Measurements from ENCODE around the gene NLK.
"Not testable (repeated sequence)": the region's sequence is repeated elsewhere in the genome, so short reads cannot be mapped to it uniquely, and the experiment has no call there.

NLK gene

GRCh38 chr17:28072936-28073533 lies 30.6 kb downstream of the NLK start:
- TF ChIP-seq EZH2phosphoT487 (conservative IDR thresholded peaks at IDR 0.05; ENCODE audit: low read length) = no peak
- TF ChIP-seq, protein P1, sequence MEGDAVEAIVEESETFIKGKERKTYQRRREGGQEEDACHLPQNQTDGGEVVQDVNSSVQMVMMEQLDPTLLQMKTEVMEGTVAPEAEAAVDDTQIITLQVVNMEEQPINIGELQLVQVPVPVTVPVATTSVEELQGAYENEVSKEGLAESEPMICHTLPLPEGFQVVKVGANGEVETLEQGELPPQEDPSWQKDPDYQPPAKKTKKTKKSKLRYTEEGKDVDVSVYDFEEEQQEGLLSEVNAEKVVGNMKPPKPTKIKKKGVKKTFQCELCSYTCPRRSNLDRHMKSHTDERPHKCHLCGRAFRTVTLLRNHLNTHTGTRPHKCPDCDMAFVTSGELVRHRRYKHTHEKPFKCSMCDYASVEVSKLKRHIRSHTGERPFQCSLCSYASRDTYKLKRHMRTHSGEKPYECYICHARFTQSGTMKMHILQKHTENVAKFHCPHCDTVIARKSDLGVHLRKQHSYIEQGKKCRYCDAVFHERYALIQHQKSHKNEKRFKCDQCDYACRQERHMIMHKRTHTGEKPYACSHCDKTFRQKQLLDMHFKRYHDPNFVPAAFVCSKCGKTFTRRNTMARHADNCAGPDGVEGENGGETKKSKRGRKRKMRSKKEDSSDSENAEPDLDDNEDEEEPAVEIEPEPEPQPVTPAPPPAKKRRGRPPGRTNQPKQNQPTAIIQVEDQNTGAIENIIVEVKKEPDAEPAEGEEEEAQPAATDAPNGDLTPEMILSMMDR (IDR thresholded peaks at IDR 0.05; ENCODE audit: insufficient read depth, low read length, poor library complexity, severe bottlenecking) = no peak
- no peaks in the 10 kb centered on the region for H3K9me2 ChIP-seq (replicated peaks; ENCODE audit: insufficient read depth, low read length)
- H4K20me1 ChIP-seq (ENCODE audit: low read depth, low read length) = peaks cover 9% of the 10 kb centered on the region; the same call in 1 of the 2 replicates
- no peaks in the 10 kb centered on the region for H3K27me3 ChIP-seq (ENCODE audit: low read length)
- H3F3A ChIP-seq (ENCODE audit: insufficient read depth) = no peaks in the 10 kb centered on the region
- no peak overlapping the region for H3K27ac ChIP-seq (ENCODE audit: low read depth, low read length)
- H3K4me2 ChIP-seq (ENCODE audit: low read depth, low read length, poor library complexity, severe bottlenecking) = no peak overlapping the region
- peaks cover 44% of the 10 kb centered on the region for H3K79me2 ChIP-seq (ENCODE audit: insufficient read depth, low read length)
- H3K36me3 ChIP-seq (ENCODE audit: low read length) = no peaks in the 10 kb centered on the region
- H3K4me3 ChIP-seq (ENCODE audit: insufficient read depth, low read length, poor library complexity, severe bottlenecking) = no peak overlapping the region
- no peaks in the 10 kb centered on the region for H3K9me3 ChIP-seq (ENCODE audit: insufficient read depth, low read length)
- H3K9ac ChIP-seq (ENCODE audit: low read length) = no peak overlapping the region
- no peak overlapping the region for H2AFZ ChIP-seq (ENCODE audit: low read depth, low read length, severe bottlenecking)

GRCh38 chr17:28074010-28074409 lies 31.5 kb downstream of the NLK start:
- Histone ChIP-seq H3K9me2 (replicated peaks; ENCODE audit: insufficient read depth, low read length) (no peaks in the 10 kb centered on the region), H3K27ac (ENCODE audit: low read depth, low read length) (no peak overlapping the region), H3K79me2 (ENCODE audit: insufficient read depth, low read length) (peaks cover 51% of the 10 kb centered on the region), H3K9me3 (ENCODE audit: insufficient read depth, low read length) (no peaks in the 10 kb centered on the region), H3F3A (ENCODE audit: insufficient read depth) (no peaks in the 10 kb centered on the region), H4K20me1 (ENCODE audit: low read depth, low read length) (peaks cover 9% of the 10 kb centered on the region; the same call in 1 of the 2 replicates), H3K27me3 (ENCODE audit: low read length) (no peaks in the 10 kb centered on the region), H3K4me3 (ENCODE audit: insufficient read depth, low read length, poor library complexity, severe bottlenecking) (no peak overlapping the region), H2AFZ (ENCODE audit: low read depth, low read length, severe bottlenecking) (no peak overlapping the region), H3K4me2 (ENCODE audit: low read depth, low read length, poor library complexity, severe bottlenecking) (no peak overlapping the region), H3K36me3 (ENCODE audit: low read length) (no peaks in the 10 kb centered on the region), H3K9ac (ENCODE audit: low read length) (no peak overlapping the region)
- no peak for TF ChIP-seq EZH2phosphoT487 (conservative IDR thresholded peaks at IDR 0.05; ENCODE audit: low read length)

- Histone ChIP-seq H3F3A (ENCODE audit: insufficient read depth) (no peaks in the 10 kb centered on the region), H2AFZ (ENCODE audit: low read depth, low read length, severe bottlenecking) (no peak overlapping the region), H3K4me3 (ENCODE audit: insufficient read depth, low read length, poor library complexity, severe bottlenecking) (no peak overlapping the region), H3K9ac (ENCODE audit: low read length) (no peak overlapping the region), H3K27me3 (ENCODE audit: low read length) (no peaks in the 10 kb centered on the region), H3K4me2 (ENCODE audit: low read depth, low read length, poor library complexity, severe bottlenecking) (no peak overlapping the region), H4K20me1 (ENCODE audit: low read depth, low read length) (peaks cover 9% of the 10 kb centered on the region; the same call in 1 of the 2 replicates), H3K9me2 (replicated peaks; ENCODE audit: insufficient read depth, low read length) (no peaks in the 10 kb centered on the region), H3K9me3 (ENCODE audit: insufficient read depth, low read length) (no peaks in the 10 kb centered on the region), H3K36me3 (ENCODE audit: low read length) (no peaks in the 10 kb centered on the region), H3K79me2 (ENCODE audit: insufficient read depth, low read length) (peaks cover 65% of the 10 kb centered on the region), H3K27ac (ENCODE audit: low read depth, low read length) (no peak overlapping the region)
- no peak for TF ChIP-seq EZH2phosphoT487 (conservative IDR thresholded peaks at IDR 0.05; ENCODE audit: low read length)
- TF ChIP-seq, protein P1 (IDR thresholded peaks at IDR 0.05; ENCODE audit: insufficient read depth, low read length, poor library complexity, severe bottlenecking) = no peak
These were observed 33.7 kb downstream of the NLK start for GRCh38 chr17:28076144-28076543.

DNA sequence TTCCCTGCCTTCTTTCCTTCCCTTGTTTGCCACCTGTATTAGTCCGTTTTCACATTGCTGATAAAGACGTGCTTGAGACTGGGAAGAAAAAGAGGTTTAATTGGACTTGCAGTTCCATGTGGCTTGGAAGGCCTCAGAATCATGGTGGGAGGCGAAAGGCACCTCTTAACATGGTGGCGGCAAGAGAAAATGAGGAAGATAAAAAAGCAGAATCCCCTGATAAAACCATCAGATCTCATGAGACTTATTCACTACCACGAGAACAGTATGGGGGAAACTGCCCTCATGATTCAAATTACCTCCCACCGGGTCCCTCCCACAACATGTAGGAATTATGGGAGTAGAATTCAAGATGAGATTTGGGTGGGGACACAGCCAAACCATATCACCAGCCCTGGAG lies 34.7 kb downstream of the NLK start:
- H3F3A ChIP-seq (ENCODE audit: insufficient read depth); H3K9me2 ChIP-seq (replicated peaks; ENCODE audit: insufficient read depth, low read length); H2AFZ ChIP-seq (ENCODE audit: low read depth, low read length, severe bottlenecking); H3K27ac ChIP-seq (ENCODE audit: low read depth, low read length); H4K20me1 ChIP-seq (ENCODE audit: low read depth, low read length); H3K9ac ChIP-seq (ENCODE audit: low read length); H3K36me3 ChIP-seq (ENCODE audit: low read length); H3K9me3 ChIP-seq (ENCODE audit: insufficient read depth, low read length); H3K4me3 ChIP-seq (ENCODE audit: insufficient read depth, low read length, poor library complexity, severe bottlenecking); H3K4me2 ChIP-seq (ENCODE audit: low read depth, low read length, poor library complexity, severe bottlenecking); H3K27me3 ChIP-seq (ENCODE audit: low read length): not testable (repeated sequence)
- H3K79me2 ChIP-seq (ENCODE audit: insufficient read depth, low read length) = peaks cover 60% of the 10 kb centered on the region

All from SU-DHL-6 (cell line).